ENCODE measurements around the gene GOLGA8B.
"Not testable (repeated sequence)": the region's sequence is repeated elsewhere in the genome, so short reads cannot be mapped to it uniquely, and the experiment has no call there.

Gene GOLGA8B, protein sequence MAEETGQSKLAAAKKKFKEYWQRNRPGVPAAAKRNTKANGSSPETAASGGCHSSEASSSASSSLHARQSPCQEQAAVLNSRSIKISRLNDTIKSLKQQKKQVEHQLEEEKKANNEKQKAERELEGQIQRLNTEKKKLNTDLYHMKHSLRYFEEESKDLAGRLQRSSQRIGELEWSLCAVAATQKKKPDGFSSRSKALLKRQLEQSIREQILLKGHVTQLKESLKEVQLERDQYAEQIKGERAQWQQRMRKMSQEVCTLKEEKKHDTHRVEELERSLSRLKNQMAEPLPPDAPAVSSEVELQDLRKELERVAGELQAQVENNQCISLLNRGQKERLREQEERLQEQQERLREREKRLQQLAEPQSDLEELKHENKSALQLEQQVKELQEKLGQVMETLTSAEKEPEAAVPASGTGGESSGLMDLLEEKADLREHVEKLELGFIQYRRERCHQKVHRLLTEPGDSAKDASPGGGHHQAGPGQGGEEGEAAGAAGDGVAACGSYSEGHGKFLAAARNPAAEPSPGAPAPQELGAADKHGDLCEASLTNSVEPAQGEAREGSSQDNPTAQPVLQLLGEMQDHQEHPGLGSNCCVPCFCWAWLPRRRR

DNA sequence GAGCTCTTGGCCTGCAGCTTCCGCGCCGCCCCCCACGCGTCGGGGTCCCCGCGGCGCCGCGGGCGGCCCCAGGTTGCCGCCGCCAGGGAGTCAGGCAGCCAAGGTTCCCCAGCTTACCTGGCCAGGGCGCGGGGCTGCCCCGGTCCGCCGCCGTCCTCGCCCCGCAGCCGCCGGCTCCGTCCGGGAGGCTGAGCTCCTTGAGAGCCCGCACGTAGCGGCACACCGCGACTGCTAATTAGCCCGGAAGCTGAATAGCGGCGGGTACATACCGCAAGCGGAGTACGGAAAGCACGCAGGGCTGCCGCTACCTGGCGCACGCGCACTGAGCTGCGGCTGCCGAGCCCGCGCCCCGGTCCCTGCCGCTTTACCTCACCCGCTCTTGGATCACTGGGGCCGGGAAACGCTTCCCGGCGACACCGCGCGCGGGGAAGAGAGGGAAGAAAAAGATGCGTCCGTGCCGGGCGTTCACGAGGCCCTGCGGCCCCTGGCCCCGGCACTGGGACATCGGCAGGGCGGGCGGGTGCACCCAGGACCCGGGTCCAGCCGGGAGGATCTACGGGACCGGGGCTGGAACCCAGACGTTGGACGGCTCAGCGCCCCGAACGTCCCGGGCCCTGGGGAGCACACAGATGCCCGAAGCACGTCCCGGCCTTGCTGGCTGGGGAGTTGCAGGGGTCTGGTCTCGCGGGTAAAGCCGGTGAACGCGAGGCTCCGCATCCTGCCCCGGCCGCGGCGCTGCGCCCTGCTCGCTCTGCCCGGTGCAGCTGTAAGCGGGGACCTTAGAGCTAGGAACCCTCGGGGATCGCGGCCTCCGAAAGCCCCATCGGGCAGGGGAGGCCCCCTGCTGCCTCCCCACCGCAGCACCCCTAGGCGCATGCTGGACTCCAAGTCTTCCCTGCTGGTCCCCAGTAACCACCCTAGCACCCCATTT lies at the start of gene GOLGA8B:
Gene GOLGA8B (minus strand): TSS at position 253 of the 931 bp plus-strand sequence. CDS start 47,739 bp downstream, outside the sequence.
- peak; percentile 69 to 86 (median 77) for DNase-seq

DNA sequence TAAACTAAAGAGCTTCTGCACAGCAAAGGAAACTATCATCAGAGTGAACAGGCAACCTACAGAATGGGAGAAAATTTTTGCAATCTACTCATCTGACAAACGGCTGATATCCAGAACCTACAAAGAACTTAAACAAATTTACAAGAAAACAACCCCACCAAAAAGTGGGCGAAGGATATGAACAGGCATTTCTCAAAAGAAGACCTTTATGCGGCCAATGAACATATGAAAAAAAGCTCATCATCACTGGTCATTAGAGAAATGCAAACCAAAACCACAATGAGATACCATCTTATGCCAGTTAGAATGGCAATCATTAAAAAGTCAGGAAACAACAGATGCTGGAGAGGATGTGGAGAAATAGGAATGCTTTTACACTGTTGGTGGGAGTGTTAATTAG lies 49.7 kb upstream of the GOLGA8B start:
- not testable (repeated sequence) for DNase-seq

GRCh38 chr15:34628577-34629152 lies 45.2 kb upstream of the GOLGA8B start:
- DNase-seq = no peak

GRCh38 chr15:34625007-34625406 lies 41.6 kb upstream of the GOLGA8B start:
- no peak for DNase-seq

- no peak for DNase-seq
Observed at GRCh38 chr15:34621675-34622074, 38.2 kb upstream of the GOLGA8B start.

DNA sequence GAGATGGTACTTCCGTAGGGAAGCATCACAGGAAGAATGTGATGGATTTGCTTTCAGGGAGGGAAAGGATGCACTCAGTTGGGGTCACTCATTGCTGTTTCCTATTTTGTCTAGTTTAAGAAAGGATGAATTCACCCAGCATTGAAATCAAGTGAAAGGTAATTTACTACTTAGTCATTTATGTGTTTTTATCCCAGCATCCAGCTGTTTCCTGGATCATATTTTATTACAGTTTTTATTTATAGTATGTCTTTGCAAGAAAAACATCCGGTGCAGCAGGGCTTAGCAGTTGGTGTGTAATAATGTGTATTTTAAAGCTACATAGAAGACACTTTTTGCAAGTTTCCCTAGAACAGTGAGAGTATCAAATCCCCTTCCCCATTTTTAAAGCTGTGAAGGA lies 37.4 kb upstream of the GOLGA8B start:
- DNase-seq = no peak

DNA sequence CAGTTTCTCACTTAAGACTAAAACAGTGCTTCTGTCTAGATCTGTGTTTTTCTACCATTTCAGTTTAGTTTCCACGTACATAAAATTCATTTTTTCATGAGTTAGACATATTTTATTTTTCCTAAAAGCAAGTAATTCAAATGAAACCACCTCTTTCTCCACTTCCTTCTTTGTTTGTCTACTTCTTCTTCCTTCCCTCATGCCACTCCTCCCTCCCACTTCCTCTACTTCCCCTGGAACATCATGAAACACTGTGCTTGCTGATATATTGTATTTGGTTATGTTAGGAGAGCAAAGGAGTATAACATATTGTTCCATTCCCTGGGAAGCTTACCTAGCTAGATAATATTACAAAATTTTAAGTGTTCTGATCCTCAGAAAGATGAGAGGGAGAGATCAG lies 36.7 kb upstream of the GOLGA8B start:
- no peak for DNase-seq

DNA sequence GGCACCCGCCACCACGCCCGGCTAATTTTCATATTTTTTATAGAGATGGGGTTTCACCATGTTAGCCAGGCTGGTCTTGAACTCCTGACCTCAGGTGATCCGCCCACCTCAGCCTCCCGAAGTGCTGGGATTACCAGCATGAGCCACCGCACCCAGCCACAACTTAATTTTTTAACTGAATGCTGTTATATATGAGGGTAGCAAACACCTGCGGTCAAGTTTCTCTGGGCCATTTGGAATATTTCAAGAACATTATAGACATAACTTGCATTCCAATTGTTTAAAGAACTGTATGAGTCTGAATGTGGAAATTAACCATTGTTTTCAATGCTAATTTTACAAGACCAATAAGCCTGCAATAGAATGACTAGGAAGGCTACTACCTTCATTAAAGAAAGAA lies 35.7 kb upstream of the GOLGA8B start:
- DNase-seq = no peak

- no peak for DNase-seq
Observed at GRCh38 chr15:34618073-34618472, 34.6 kb upstream of the GOLGA8B start.

GRCh38 chr15:34616613-34617012 lies 33.2 kb upstream of the GOLGA8B start:
- no peak for DNase-seq

DNA sequence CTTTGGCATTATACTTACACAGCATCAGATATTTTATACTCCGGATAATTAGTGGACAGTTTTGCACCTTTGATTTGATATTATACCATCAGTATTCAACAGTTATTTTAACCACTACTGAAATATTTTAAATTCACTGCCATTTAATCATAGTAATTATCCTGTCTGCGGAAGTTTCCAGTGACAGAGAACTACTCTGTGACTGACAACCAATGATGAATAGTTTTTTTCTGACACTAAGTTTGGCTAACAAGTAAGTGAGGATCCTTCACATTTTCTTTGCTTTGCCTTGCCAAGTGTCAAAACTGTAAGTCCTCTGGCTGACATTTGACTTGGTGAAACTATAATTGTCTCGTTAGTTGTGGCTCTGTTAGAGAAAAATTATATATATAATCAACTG lies 30.5 kb upstream of the GOLGA8B start:
- DNase-seq = no peak

- no peak for DNase-seq
Observed at GRCh38 chr15:34613301-34613700, 29.9 kb upstream of the GOLGA8B start.

DNA sequence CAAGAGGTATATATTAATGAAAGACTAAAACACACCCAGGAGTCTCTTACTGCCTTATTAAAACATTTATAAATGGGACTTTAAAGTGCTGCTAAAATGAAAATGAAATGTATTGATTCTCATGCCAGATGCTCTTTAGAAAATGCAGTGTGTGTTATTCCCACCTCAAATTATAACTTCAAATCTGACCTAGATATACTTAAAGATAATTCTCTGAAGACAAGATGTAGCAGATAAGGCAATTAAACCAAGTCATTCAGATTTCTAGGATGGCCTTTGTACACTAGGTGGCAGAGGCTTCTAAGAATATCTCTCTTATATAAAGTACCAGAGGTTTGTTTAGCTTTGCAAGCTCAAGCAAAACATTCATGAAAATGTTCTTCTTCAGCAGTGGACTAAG lies 26.9 kb upstream of the GOLGA8B start:
- peak in 1 of 6 experiments; percentile 1 for DNase-seq

GRCh38 chr15:34609102-34610057 lies 25.9 kb upstream of the GOLGA8B start:
- DNase-seq = peak in 1 of 6 experiments; percentile 6

- DNase-seq = no peak
Observed at GRCh38 chr15:34608517-34608916, 25.1 kb upstream of the GOLGA8B start.

DNA sequence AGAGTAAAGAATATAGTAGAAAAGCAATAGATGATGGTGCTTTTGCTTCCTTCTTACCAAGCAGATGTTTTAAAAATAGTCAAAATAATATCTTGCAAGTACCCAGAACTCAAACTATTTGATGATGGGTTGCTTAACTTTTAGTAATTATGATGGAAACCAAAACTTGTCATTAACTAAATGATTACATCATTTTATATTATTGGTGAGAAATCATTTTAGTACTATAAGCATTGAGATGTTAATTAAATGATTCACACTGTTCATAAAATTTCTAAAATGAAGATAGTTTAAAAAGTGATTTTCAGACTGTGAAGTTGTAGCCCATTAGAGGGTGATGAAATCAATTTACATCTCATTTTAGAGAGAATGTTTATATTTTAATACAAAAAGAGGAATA lies 24.4 kb upstream of the GOLGA8B start:
- no peak for DNase-seq

- DNase-seq = no peak
Observed at GRCh38 chr15:34606545-34606944, 23.1 kb upstream of the GOLGA8B start.

GRCh38 chr15:34606131-34606530 lies 22.7 kb upstream of the GOLGA8B start:
- no peak for DNase-seq

GRCh38 chr15:34603095-34603494 lies 19.6 kb upstream of the GOLGA8B start:
- no peak for DNase-seq

DNA sequence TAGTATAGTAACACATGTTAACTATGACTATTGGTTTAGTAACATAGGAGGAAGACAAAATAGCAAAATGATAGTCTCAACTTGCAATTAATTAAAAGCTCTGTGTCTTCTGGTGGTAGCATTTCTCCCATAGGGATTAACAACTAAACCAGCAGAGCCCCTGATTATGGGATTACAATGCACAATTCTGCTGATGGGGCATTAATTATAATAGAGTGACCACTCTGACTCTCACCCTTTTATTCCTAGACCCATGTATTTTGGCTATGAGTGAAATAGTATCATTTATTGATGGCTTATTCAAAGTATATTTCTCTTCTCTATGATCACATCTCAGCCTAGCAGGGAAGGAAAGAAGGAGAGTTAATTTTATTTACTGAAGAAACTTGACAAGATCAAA lies 17.5 kb upstream of the GOLGA8B start:
- DNase-seq = no peak

DNA sequence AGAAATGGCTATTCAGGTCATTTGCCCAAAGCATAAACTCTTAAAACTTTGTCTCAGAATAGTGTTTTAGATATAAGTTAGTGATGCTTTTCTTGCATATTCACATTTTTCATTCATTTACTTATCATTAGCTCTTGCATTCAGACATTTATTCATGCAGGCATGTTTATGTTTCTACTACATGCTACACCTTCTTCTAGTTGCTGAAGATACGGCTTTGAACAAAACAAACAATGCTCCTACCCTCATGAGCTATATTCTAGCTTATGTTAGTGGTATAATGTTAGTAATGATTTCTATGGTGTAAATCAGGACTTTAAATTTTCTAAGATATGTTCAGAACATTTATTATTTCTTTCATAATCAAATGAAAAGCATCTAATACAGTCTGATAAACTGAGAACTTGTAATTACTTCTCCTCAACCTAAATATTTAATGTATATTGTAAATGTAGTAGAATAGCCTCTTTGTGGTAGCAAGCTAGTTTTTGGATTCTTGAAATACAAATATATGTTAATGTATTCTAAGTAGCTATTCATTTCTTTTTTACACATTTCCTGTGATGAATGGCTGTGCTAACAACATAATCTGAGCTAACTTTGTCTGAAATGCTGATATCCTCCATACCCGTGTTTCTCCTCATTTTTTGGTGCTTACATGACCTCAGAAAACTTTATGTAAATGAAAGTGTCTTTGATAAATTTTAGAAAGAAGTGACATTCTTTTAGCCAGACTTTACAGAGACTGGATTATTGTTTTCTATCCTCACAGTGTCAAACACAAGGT lies 15.5 kb upstream of the GOLGA8B start:
- DNase-seq = no peak

All from stimulated activated naive CD4-positive, alpha-beta T cell (primary cell).